BE2C (cell line): ENCODE results near the gene MIER2.

Experiments
- DNase-seq: peaks from one replicate; pipeline ENCODE4 v3.0.0-alpha.2; 2020
- H3K27me3 ChIP-seq: fragments of 250-450 bp; sonication (Bioruptor Pico); 2 replicates; pipeline ENCODE4 v1.5.1; 2020; ENCODE audit warnings: mild to moderate bottlenecking
- H3K36me3 ChIP-seq: fragments of 250-450 bp; sonication (Bioruptor Pico); 2 replicates; pipeline ENCODE4 v1.5.1; 2020; ENCODE audit warnings: mild to moderate bottlenecking
- H3K4me1 ChIP-seq: fragments of 250-450 bp; sonication (Bioruptor Pico); 2 replicates; pipeline ENCODE4 v1.5.1; 2020
- H3K4me3 ChIP-seq: 2 replicates; pipeline ENCODE4 v1.5.1; 2011; ENCODE audit warnings: low read depth, low read length
- H3K9me3 ChIP-seq: fragments of 250-450 bp; sonication (Bioruptor Pico); 2 replicates; pipeline ENCODE4 v1.5.1; 2020
- TF ChIP-seq, protein P1 (sequence below): IDR thresholded peaks from 2 replicates; pipeline ENCODE4 v1.5.1; 2012; ENCODE audit warnings: mild to moderate bottlenecking, low read depth, low read length

Gene MIER2

DNA sequence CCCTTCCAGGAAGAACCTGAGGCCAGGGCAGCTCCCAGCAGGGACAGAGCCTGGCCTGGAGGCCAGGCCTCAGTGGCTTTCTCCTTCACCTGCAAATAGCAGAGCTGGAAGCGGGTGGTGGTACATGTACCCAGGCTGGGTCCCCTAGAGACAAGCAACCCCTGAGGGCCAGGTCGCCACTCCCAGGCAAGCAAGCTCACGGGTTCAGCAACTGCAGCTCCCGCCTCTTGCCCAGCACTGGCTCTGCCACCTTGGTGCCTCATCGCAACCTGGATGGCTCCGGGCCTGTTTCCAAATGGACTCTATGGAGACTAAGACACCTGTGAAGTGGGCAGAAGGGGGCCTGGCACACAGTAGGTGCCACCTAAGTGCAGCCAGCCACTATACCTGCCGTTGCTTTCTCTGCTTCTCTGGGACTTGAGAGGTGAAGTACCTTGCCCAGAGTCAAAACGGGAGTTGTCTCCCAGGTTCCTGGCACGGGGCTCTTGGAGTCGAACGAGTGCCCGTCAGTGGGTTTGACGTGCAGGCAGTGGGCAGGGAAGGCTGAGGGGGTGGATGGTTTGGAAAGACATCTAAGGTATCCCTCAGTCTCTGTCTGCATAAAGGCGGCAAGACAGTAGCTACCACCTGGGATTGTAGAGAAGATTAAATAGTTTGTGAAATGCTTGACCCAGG is 51.0 kb downstream of the MIER2 start:
- Histone ChIP-seq H3K4me3 (no peak overlapping the region), H3K4me1 (no peaks in the 10 kb centered on the region), H3K27me3 (peaks cover 22% of the 10 kb centered on the region), H3K9me3 (no peaks in the 10 kb centered on the region), H3K36me3 (no peaks in the 10 kb centered on the region)
- DNase-seq, result no peak
- TF ChIP-seq, protein P1, sequence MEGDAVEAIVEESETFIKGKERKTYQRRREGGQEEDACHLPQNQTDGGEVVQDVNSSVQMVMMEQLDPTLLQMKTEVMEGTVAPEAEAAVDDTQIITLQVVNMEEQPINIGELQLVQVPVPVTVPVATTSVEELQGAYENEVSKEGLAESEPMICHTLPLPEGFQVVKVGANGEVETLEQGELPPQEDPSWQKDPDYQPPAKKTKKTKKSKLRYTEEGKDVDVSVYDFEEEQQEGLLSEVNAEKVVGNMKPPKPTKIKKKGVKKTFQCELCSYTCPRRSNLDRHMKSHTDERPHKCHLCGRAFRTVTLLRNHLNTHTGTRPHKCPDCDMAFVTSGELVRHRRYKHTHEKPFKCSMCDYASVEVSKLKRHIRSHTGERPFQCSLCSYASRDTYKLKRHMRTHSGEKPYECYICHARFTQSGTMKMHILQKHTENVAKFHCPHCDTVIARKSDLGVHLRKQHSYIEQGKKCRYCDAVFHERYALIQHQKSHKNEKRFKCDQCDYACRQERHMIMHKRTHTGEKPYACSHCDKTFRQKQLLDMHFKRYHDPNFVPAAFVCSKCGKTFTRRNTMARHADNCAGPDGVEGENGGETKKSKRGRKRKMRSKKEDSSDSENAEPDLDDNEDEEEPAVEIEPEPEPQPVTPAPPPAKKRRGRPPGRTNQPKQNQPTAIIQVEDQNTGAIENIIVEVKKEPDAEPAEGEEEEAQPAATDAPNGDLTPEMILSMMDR, result no peak

DNA sequence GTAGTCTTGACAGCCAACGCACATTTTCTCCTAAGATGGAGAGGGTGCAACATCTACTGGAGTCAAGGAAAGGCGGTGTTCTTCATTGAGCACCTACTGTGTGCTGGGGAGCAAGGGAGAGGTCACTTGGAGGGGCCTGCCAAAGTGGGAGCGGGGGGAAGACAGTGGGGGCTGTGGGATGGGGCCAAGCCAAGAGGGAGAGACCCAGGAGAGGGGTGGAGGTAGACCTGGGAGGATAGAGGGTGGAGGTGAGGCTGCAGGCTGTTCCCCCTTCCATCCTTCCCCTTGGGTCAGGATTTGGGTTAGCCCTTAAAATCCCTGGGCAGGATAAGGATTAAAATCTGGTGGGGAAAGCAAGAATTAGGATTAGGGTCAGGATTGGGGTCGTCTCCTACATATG is 51.6 kb downstream of the MIER2 start:
- Histone ChIP-seq H3K4me3 (no peak overlapping the region), H3K27me3 (peaks cover 22% of the 10 kb centered on the region), H3K36me3 (no peaks in the 10 kb centered on the region), H3K4me1 (no peaks in the 10 kb centered on the region), H3K9me3 (no peaks in the 10 kb centered on the region)
- TF ChIP-seq, protein P1, result no peak
- no peak for DNase-seq

DNA sequence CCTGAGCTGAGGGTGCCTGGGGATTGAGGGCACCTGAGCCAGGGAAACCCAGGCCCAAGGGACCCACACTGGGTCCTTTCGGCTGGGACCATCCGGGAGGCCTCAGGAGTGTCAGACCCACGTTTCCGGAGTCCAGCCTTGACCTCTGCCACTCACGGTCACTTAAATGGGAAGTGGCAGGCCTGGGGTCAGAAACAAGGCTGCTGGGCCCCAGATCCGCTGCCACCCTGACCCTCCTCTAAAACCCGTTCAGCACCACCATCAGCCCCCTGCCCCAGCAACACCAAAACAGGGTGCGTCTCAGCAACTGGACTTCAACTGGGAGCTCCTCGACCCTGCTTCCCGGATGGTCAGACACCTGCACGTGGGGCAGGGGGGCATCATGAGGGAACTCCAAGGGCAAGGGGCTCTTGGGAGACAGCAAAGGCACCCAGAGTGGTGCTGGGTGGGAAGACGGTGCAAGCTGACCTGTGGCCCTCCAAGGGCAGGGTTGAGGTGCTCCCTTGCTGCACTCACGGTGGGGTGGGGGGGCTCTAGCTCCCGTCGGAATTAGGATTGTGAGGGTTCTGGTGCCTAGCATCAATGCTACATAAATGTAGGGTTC is 52.2 kb downstream of the MIER2 start:
- Histone ChIP-seq H3K4me3 (no peak overlapping the region), H3K9me3 (no peaks in the 10 kb centered on the region), H3K27me3 (peaks cover 22% of the 10 kb centered on the region), H3K36me3 (no peaks in the 10 kb centered on the region), H3K4me1 (no peaks in the 10 kb centered on the region)
- no peak for DNase-seq
- TF ChIP-seq, protein P1, result no peak

DNA sequence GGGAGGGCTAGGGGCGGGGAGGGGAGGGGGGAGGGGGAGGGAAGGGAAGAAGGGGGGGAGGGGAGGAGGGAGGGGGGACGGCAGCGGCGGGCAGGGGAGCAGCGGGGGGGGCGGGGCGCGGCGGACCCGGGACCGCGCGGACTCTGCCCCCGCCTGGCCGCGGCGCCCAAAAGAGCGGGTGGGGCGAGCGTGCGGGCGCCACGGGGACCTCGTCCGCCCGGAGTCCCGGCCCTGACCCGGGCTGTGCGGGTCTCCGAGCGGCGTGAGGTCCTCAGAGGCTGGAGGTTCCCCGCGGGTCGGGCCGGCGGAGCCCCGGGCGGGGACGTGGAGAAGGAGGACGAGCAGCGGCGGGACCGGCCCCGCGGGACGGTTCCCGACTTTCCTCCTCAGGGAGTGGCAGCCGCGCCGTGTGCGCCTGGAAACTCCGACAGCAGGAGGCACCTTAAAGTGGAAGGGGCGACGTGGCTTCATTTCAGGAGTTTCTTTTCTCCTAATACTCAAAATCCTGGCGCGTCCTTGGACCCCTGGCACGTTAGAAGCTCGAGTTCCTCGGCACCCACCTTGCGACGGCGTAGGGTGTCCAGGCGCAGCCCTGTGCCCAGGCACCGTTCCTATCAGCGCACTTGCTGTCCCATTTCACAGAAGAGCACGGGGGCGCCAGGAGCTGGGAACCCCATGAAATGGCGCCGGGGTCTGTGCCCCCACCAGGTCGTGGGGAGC is 52.9 kb downstream of the MIER2 start:
- TF ChIP-seq, protein P1, result no peak
- H3K9me3 ChIP-seq, result no peaks in the 10 kb centered on the region
- H3K4me1 ChIP-seq, result no peaks in the 10 kb centered on the region
- peaks cover 22% of the 10 kb centered on the region for H3K27me3 ChIP-seq
- DNase-seq, result no peak
- no peaks in the 10 kb centered on the region for H3K36me3 ChIP-seq
- H3K4me3 ChIP-seq, result no peak overlapping the region

DNA sequence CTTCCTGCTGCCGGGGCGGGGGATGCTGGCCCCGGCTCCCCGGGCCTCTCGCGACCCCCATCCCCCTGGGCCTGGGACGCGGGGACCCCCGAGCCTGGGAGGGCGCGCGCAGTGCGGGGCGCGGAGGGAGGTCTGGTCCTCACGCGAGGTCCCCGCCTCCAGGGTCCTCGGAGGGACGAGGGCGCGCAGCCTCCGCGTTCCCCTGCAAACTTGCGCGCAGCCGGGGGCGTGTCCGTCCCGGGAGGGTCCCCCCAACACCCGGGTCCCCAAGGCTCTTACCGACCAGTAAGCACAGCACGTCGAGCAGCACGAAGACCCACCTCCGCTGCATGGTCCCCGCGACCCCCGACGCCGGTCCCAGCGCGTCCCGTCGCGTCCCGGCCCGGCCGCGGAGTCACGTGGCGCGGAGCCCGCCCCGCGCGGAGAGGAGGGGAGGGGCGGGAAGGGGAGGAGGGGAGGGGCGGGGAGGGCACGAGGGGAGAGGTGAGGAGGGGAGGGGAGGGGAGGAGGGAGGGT is 53.5 kb downstream of the MIER2 start, which contains the start of gene PLPP2:
PLPP2 (minus strand) TSS at position 398 of the 516 bp plus-strand sequence; CDS start at position 331, 67 bp downstream.
- Histone ChIP-seq H3K27me3 (peaks cover 22% of the 10 kb centered on the region), H3K4me3 (no peak within 1 kb of the TSS), H3K4me1 (no peaks in the 10 kb centered on the region), H3K9me3 (no peaks in the 10 kb centered on the region), H3K36me3 (no peaks in the 10 kb centered on the region)
- TF ChIP-seq, protein P1, result no peak
- no peak for DNase-seq
